Esophagus muscularis mucosa (tissue), 4 donors: ENCODE measurements around the gene CCDC177. TPM values are rescaled to one million over a fixed set of nuclear protein-coding genes. Genes with fewer than 3 reads are reported as not detected.

ENCODE experiments used
- DNase-seq: peaks from one replicate; pipeline ENCODE4 v3.0.0-alpha.2; 2017; ENCODE audit errors: extremely low spot score
- H3K27ac ChIP-seq, 4 donors: fragments of 200-600 bp; sonication (generic); replicated peaks in 1 of 4; 1 replicate in 3 of 4; 2 replicates in 1 of 4; pipeline ENCODE4 v1.5.1; 2016 to 2019; ENCODE audit warnings: mild to moderate bottlenecking in 1 of 4
- H3K27me3 ChIP-seq, 4 donors: fragments of 200-600 bp; sonication (generic); one replicate each; pipeline versions ENCODE4 v1.5.1 to v1.6.0; 2016 to 2019
- H3K36me3 ChIP-seq, 4 donors: fragments of 200-600 bp; sonication (generic); one replicate each; pipeline ENCODE4 v1.5.1; 2016 to 2019
- H3K4me1 ChIP-seq, 4 donors: fragments of 200-600 bp; sonication (generic); one replicate each; pipeline ENCODE4 v1.5.1; 2016 to 2019
- H3K4me3 ChIP-seq, 4 donors: fragments of 200-600 bp; sonication (generic); 1 replicate in 2 of 4; 2 replicates in 2 of 4; pipeline ENCODE4 v1.5.1; 2016 to 2019; ENCODE audit warnings: mild to moderate bottlenecking in 4 of 4, moderate library complexity in 1 of 4
- H3K9me3 ChIP-seq, 4 donors: fragments of 200-600 bp; sonication (generic); 1 replicate in 3 of 4; 2 replicates in 1 of 4; pipeline ENCODE4 v1.5.1; 2016 to 2019
- EP300 ChIP-seq: sonication (generic); formaldehyde crosslinking; IDR thresholded peaks from one replicate; pipeline ENCODE4 v1.6.1; 2017; ENCODE audit warnings: antibody characterized with exemption
- POLR2A ChIP-seq: fragments of 450-650 bp; IDR thresholded peaks from one replicate; pipeline ENCODE4 v1.6.1; 2017; ENCODE audit warnings: antibody characterized with exemption, moderate library complexity, mild to moderate bottlenecking, low read depth
- POLR2AphosphoS5 ChIP-seq, 2 donors: sonication (generic); formaldehyde crosslinking; IDR thresholded peaks; one replicate each; pipeline ENCODE4 v1.6.1; 2017; ENCODE audit warnings: antibody characterized with exemption in 2 of 2
- WGBS: methylation state at CpG from one replicate; pipeline ENCODE4 v1.1.5; 2018; 5-methylcytosine and 5-hydroxymethylcytosine counted together
- intact Hi-C: fragments of 100-400 bp; cut with DNase I; formaldehyde crosslinking; loops from one replicate; pipeline ENCODE4 v1.15.1; 2023
- total RNA-seq, 4 donors: library from RNA; depleted of rRNA; stranded (reverse); fragments of >200 nt; gene quantifications; one replicate each; pipeline versions ENCODE4 v1.1.0 to v1.2.1, GENCODE V29; 2016
- TF ChIP-seq, protein P1 (sequence below), 3 experiments: fragments of 200-600 bp in 2 of 3; fragments of 450-650 bp in 1 of 3; sonication (generic) in 2 of 3; IDR thresholded peaks; one replicate each; pipeline ENCODE4 v1.5.1; 2017 to 2019; ENCODE audit warnings: antibody characterized with exemption in 3 of 3, mild to moderate bottlenecking in 2 of 3, moderate library complexity in 1 of 3

CCDC177 gene
- total RNA-seq, 4 donors from 2014 or later: not detected

DNA sequence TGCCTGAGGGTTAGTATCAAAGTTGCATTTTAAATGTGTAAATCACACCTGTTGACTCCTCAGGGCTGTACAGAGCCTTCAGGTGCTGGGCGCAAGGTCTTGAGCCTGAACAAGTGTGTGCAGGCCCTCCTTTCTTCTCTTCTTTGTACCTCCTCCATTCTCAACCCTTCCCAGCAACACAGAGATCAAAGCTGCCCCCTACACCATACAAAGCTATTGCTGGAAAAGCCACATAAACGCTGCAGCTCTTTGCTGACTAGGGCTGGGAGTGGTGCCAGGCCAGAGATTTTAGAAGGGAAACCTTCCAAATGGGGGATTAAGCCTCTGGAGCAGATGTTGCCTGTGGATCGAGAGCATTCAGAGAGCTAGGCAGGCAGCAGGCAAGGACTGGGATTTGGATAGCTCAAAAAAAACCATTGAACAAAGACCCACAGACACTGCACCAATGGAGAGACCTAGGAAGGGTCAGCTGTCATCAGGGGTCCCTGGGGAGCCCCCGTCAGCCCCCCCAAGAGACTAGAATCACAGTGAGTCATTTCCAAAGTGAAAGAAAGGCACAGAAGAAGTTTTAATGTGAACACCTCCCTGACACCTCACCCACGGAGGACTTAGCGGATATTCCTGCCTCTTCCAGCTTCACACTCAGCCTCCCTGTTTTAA lies 18.5 kb upstream of the CCDC177 start:
- H3K27ac ChIP-seq: peak overlapping the region; percentile 26 to 73 (median 54)
- 26% methylated on average over 6 of the region's 6 CpGs for WGBS
- H3K36me3 ChIP-seq: no peaks in the 10 kb centered on the region
- H3K4me1 ChIP-seq: peaks cover 0 to 17% (median 14%) of the 10 kb centered on the region in 4 donors
- intact Hi-C loops: no loop called here
- no peaks in the 10 kb centered on the region for H3K27me3 ChIP-seq
- H3K4me3 ChIP-seq: peak overlapping the region; percentile 22 to 43 (median 33)
- DNase-seq: no peak
- no peak for TF ChIP-seq EP300
- TF ChIP-seq POLR2A: no peak
- TF ChIP-seq, protein P1, sequence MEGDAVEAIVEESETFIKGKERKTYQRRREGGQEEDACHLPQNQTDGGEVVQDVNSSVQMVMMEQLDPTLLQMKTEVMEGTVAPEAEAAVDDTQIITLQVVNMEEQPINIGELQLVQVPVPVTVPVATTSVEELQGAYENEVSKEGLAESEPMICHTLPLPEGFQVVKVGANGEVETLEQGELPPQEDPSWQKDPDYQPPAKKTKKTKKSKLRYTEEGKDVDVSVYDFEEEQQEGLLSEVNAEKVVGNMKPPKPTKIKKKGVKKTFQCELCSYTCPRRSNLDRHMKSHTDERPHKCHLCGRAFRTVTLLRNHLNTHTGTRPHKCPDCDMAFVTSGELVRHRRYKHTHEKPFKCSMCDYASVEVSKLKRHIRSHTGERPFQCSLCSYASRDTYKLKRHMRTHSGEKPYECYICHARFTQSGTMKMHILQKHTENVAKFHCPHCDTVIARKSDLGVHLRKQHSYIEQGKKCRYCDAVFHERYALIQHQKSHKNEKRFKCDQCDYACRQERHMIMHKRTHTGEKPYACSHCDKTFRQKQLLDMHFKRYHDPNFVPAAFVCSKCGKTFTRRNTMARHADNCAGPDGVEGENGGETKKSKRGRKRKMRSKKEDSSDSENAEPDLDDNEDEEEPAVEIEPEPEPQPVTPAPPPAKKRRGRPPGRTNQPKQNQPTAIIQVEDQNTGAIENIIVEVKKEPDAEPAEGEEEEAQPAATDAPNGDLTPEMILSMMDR (IDR thresholded peaks at IDR 0.05): no peak
- TF ChIP-seq POLR2AphosphoS5 (IDR thresholded peaks at IDR 0.05): no peak
- H3K9me3 ChIP-seq: no peaks in the 10 kb centered on the region

DNA sequence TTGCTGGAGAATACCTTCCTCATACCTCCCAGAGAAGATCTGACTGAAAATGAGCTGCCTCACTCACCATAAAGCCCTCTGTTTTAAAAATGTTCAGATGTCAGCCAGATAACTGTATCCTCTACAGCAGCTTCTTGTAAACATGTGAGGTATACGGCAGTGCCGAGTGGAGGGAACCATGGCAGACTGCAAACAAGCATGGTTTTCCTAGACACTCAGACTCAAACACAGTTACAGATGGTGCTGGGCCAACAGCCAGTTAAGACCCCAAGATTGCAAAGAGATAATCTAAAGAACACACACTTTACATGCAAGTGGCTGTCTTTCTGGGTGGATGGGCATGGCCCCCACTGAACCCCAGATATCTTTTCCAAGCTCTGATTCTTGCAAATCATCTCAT lies 16.6 kb upstream of the CCDC177 start:
- TF ChIP-seq POLR2A (no peak), POLR2AphosphoS5 (IDR thresholded peaks at IDR 0.05) (no peak), EP300 (no peak)
- TF ChIP-seq, protein P1 (IDR thresholded peaks at IDR 0.05): no peak
- H3K4me3 ChIP-seq: no peak overlapping the region
- H3K4me1 ChIP-seq: peaks cover 5 to 17% (median 14%) of the 10 kb centered on the region in 4 donors
- H3K27me3 ChIP-seq: no peaks in the 10 kb centered on the region
- no peak overlapping the region for H3K27ac ChIP-seq
- DNase-seq: no peak
- no peaks in the 10 kb centered on the region for H3K9me3 ChIP-seq
- 67% methylated on average over 2 of the region's 2 CpGs for WGBS
- intact Hi-C loops: no loop called here
- no peaks in the 10 kb centered on the region for H3K36me3 ChIP-seq

DNA sequence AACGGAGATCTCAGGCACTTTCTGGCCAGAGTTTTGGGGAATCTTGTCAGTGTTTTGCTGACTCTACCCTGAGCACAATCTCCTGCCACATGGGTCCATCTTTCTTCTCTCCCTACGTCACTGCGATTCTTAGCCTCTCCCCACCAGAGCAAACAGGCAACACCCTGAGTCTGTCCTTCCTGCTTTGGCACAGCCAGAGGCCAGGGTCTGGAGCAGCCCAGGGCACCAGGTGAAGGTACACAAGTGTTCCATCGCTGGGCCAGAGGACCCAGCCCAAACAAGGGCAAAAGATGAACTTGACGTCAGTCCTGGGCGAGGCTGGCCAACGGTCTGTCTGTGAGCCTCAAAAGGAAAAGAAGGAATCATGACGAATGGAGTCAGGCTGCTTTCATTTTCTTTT lies 12.7 kb upstream of the CCDC177 start:
- Histone ChIP-seq H3K4me1 (peaks cover 0 to 13% (median 9%) of the 10 kb centered on the region in 4 donors), H3K9me3 (no peaks in the 10 kb centered on the region), H3K36me3 (no peaks in the 10 kb centered on the region), H3K4me3 (no peak overlapping the region), H3K27me3 (no peaks in the 10 kb centered on the region), H3K27ac (peak overlapping the region in 1 of 4 donors; percentile 37)
- DNase-seq: no peak
- TF ChIP-seq POLR2A: no peak
- no peak for TF ChIP-seq POLR2AphosphoS5 (IDR thresholded peaks at IDR 0.05)
- TF ChIP-seq EP300: no peak
- TF ChIP-seq, protein P1 (IDR thresholded peaks at IDR 0.05): no peak
- intact Hi-C loops: no loop called here
- WGBS: 71% methylated on average over 8 of the region's 8 CpGs

DNA sequence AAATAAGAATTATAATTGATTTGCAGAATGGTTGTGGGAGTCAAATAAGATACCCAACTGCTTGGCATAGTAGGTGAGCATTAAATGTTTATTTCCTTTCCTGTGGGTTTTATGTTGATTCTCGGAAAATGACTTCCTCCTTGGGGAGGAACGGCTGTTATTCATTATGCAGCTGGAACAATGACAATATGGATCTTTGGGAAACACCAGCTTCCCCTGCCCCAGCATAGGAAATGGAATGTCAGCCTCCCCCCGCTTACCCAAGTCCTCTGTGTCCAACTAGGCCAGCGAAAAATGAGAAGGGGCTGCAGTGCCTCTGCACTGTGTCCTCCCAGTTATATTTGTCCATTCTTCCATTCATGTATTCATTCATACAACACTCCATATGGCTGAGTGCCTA lies 11.7 kb upstream of the CCDC177 start:
- H3K36me3 ChIP-seq: no peaks in the 10 kb centered on the region
- TF ChIP-seq EP300: no peak
- TF ChIP-seq POLR2AphosphoS5 (IDR thresholded peaks at IDR 0.05): peak in 1 of 2 donors; percentile 34
- WGBS: 91% methylated on average over 4 of the region's 4 CpGs
- H3K27me3 ChIP-seq: no peaks in the 10 kb centered on the region
- no peak overlapping the region for H3K4me3 ChIP-seq
- peak overlapping the region in 1 of 4 donors; percentile 37 for H3K27ac ChIP-seq
- no peaks in the 10 kb centered on the region for H3K9me3 ChIP-seq
- DNase-seq: no peak
- peaks cover 0 to 13% (median 10%) of the 10 kb centered on the region in 4 donors for H3K4me1 ChIP-seq
- intact Hi-C loops: no loop called here

DNA sequence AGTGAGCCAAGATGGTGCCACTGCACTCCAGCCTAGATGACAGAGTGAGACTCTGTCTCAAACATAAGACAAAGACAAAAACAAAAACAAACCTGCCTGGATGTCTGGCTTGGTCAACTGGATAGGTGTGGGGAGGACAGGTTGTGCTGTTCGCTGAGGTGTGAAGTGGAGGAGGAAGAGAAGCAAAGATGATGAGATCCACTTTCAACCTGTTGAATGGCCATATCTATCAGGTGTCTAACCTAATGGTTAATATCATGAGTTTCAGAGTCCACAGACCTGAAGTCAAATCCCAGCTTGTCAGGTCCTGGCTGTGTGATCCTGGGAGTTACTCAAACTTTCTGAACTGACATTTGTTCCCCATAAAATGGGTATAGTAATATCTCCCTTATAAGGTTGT lies 9.7 kb upstream of the CCDC177 start:
- TF ChIP-seq EP300: no peak
- TF ChIP-seq, protein P1 (IDR thresholded peaks at IDR 0.05): no peak
- TF ChIP-seq POLR2A: no peak
- TF ChIP-seq POLR2AphosphoS5 (IDR thresholded peaks at IDR 0.05): no peak
- peaks cover 0 to 13% (median 10%) of the 10 kb centered on the region in 4 donors for H3K4me1 ChIP-seq
- DNase-seq: no peak
- no peak overlapping the region for H3K4me3 ChIP-seq
- no peaks in the 10 kb centered on the region for H3K36me3 ChIP-seq
- WGBS: 91% methylated on average over 1 of the region's 1 CpG
- no peak overlapping the region for H3K27ac ChIP-seq
- H3K27me3 ChIP-seq: no peaks in the 10 kb centered on the region
- intact Hi-C loops: loop anchor here (2.0 kb wide), 1 partner anchor 142 kb away; no protein-coding TSS in a partner anchor
- no peaks in the 10 kb centered on the region for H3K9me3 ChIP-seq
